Measurements from ENCODE around the gene SND1. TPM values are rescaled to one million over a fixed set of nuclear protein-coding genes. Genes with fewer than 3 reads are reported as not detected.

Gene SND1
- total RNA-seq, 6 experiments from 2014 or later: 77.5 to 150 (median 126) TPM

DNA sequence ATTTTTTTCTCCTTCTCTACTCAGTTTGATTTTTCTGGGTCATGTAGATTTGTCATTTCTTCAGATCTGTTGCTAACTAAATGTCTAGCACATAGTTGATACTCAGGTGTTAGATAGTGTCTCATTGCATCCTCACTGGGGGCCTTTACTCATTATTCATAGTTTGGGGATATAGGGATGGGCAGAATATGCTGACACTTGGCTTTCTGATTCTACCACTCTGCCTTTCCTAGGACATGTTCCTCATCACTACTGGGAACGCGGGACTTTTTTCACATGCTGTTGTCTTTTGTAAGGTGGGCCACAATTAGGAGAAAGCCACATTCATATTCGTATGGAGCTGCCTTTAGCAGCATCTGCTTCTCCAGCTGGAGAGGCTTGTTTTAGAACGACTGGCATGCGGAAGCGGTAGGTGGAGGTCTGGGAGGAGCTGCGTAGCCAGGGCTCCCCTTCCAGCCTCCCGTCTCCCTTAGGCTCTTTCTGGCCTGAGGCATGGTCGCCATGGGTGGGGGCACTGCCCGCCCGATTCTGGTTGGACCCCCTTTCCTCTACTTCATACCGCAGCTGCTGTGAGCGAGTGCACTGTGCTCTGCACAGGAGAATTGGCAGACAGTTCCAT is 78.8 kb downstream of the SND1 start:
- WGBS (ENCODE audit: insufficient coverage, low coverage, low lambda C conversion rate, missing lambda C conversion rate): 94% methylated on average over 2 of the region's 13 CpGs
- peaks cover 0 to 6% (median under 1%) of the 10 kb centered on the region in 4 donors for H3K4me1 ChIP-seq
- no peaks in the 10 kb centered on the region for H3K27me3 ChIP-seq
- intact Hi-C loops (cut with DNase I): no loop called here
- no peaks in the 10 kb centered on the region for H3K9me3 ChIP-seq
- H3K36me3 ChIP-seq: peaks cover 0 to 27% (median 15%) of the 10 kb centered on the region in 4 donors
- no peak for TF ChIP-seq POLR2A (IDR thresholded peaks at IDR 0.05)
- TF ChIP-seq, protein P1, sequence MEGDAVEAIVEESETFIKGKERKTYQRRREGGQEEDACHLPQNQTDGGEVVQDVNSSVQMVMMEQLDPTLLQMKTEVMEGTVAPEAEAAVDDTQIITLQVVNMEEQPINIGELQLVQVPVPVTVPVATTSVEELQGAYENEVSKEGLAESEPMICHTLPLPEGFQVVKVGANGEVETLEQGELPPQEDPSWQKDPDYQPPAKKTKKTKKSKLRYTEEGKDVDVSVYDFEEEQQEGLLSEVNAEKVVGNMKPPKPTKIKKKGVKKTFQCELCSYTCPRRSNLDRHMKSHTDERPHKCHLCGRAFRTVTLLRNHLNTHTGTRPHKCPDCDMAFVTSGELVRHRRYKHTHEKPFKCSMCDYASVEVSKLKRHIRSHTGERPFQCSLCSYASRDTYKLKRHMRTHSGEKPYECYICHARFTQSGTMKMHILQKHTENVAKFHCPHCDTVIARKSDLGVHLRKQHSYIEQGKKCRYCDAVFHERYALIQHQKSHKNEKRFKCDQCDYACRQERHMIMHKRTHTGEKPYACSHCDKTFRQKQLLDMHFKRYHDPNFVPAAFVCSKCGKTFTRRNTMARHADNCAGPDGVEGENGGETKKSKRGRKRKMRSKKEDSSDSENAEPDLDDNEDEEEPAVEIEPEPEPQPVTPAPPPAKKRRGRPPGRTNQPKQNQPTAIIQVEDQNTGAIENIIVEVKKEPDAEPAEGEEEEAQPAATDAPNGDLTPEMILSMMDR (IDR thresholded peaks at IDR 0.05): no peak
- H3K27ac ChIP-seq: no peak overlapping the region
- DNase-seq (no peak), ATAC-seq (no peak)
- H3K4me3 ChIP-seq: no peak overlapping the region

DNA sequence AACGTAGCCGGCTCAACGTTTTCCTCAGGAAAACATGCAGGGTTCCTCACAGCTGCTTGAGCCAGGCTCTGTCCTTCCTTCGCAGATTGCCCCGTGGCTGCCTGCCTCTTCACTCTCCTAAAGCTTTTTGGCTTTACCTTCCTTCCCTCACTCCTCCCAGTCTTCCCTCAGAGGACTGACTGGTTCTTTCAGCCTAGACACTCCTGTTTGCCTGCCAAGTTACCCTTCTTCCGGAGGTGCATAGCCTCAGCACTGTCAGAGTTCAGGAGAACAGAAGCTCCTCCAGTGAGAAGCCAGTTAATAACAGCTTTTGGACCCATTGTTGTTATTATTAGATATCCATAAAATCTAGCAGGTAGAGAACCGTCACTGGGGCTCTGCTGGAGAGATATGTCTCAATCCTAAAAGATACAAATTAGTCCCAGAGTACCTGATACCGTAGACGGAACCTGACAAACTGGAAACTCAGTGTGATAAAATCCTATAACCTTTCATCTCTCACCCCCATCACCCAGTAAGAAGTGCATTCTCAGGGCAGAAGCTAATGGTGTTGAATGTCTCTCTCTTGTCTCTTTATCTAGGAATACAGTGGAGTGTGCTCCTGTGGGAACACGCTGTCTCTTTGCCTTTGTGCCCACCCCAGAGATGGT is 79.6 kb downstream of the SND1 start:
- H3K36me3 ChIP-seq: peaks cover 0 to 25% (median 11%) of the 10 kb centered on the region in 4 donors
- WGBS (ENCODE audit: insufficient coverage, low coverage, low lambda C conversion rate, missing lambda C conversion rate): 94% methylated on average over 10 of the region's 10 CpGs
- no peak for ATAC-seq

DNA sequence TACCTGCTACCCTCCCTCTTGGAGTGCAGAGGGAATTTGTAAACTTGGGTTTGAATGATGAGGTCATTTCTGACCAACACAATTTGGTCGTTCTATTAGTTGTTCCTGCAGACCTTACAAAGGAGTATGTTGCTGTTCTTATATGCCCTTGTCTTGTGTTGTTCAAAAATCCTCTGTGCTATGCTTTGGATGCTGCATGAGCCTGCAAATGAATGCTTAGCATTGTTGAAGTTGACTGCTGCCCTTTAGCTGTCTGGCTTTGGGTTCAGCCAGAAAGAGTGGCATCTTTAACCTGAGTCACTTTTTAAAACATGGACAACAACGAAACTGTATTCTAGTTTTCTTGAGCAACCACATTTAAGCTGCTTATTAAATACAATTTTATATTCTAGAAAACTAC is 80.3 kb downstream of the SND1 start:
- Histone ChIP-seq H3K36me3 (peaks cover 0 to 20% (median 9%) of the 10 kb centered on the region in 4 donors), H3K4me3 (no peak overlapping the region), H3K9me3 (no peaks in the 10 kb centered on the region), H3K27ac (no peak overlapping the region), H3K4me1 (peaks cover 0 to 11% (median 5%) of the 10 kb centered on the region in 4 donors), H3K27me3 (no peaks in the 10 kb centered on the region)
- no peak for ATAC-seq
- intact Hi-C loops (cut with DNase I): no loop called here
- no peak for DNase-seq
- no peak for TF ChIP-seq POLR2A (IDR thresholded peaks at IDR 0.05)
- TF ChIP-seq, protein P1 (IDR thresholded peaks at IDR 0.05): no peak
- WGBS (ENCODE audit: insufficient coverage, low coverage, low lambda C conversion rate, missing lambda C conversion rate): 83% methylated on average over 2 of the region's 2 CpGs

More for the DNA sequence above, 79.6 kb downstream of the SND1 start:
- Histone ChIP-seq H3K9me3 (no peaks in the 10 kb centered on the region), H3K27ac (no peak overlapping the region), H3K4me3 (no peak overlapping the region), H3K4me1 (peaks cover 0 to 11% (median 4%) of the 10 kb centered on the region in 4 donors), H3K27me3 (no peaks in the 10 kb centered on the region)
- intact Hi-C loops (cut with DNase I): no loop called here
- no peak for DNase-seq
- no peak for TF ChIP-seq POLR2A (IDR thresholded peaks at IDR 0.05)
- TF ChIP-seq, protein P1 (IDR thresholded peaks at IDR 0.05): no peak

DNA sequence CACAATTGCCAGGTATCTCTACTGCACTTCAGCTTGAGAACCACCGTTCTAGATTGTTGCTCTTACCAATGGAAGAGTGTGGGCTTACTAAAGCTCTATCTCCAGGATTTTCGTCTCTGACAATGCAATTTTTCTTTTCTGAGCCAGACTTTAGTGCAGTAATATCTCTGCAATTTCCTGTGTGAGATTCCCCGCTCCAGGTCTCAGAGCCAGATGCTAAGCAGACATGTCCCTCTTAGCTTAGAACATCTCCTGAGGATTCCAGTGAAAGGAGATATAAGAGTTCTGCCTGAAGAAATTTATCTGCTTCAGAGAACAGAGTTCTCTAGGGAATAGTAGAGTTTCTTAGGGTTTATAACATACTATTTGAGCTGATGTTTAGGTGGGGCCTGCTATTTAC is 82.0 kb downstream of the SND1 start:
- WGBS (ENCODE audit: insufficient coverage, low coverage, low lambda C conversion rate, missing lambda C conversion rate): 80% methylated on average over 3 of the region's 3 CpGs
- intact Hi-C loops (cut with DNase I): no loop called here
- Histone ChIP-seq H3K4me3 (no peak overlapping the region), H3K27ac (no peak overlapping the region), H3K27me3 (no peaks in the 10 kb centered on the region), H3K4me1 (peaks cover 0 to 11% (median 5%) of the 10 kb centered on the region in 4 donors), H3K36me3 (peaks cover 0 to 15% (median 3%) of the 10 kb centered on the region in 4 donors), H3K9me3 (no peaks in the 10 kb centered on the region)
- DNase-seq (no peak), ATAC-seq (no peak)
- TF ChIP-seq, protein P1 (IDR thresholded peaks at IDR 0.05): no peak
- TF ChIP-seq POLR2A (IDR thresholded peaks at IDR 0.05): no peak

Data from right lobe of liver (tissue), 6 donors.